GM23338 (cell line): ENCODE results near the gene MBD6. TPM values are rescaled to one million over a fixed set of nuclear protein-coding genes. Genes with fewer than 3 reads are reported as not detected.
A peak's percentile ranks its signal among the peaks of the same experiment; 100 is the strongest.

Experiments used
- ATAC-seq: fragments of 200-7000 bp; cut with Tn5 transposase; 3 replicates; pipeline ENCODE4 v1.9.1; 2020
- DNase-seq: peaks from one replicate; pipeline ENCODE4 v3.0.0-alpha.2; 2015; ENCODE audit warnings: low spot score
- H2AFZ ChIP-seq: fragments of 200-600 bp; sonication (generic); 2 replicates; pipeline ENCODE4 v1.8.0; 2016; ENCODE audit warnings: antibody characterized with exemption, mild to moderate bottlenecking, moderate library complexity
- H3F3A ChIP-seq: fragments of 200-600 bp; sonication (generic); replicated peaks from 2 replicates; pipeline ENCODE4 v1.8.0; 2017; ENCODE audit warnings: antibody characterized with exemption, mixed run types, low read depth
- H3K27ac ChIP-seq: fragments of 200-600 bp; sonication (generic); 2 replicates; pipeline ENCODE4 v1.6.1; 2016; ENCODE audit warnings: low read depth
- H3K27me3 ChIP-seq: fragments of 200-600 bp; sonication (generic); 2 replicates; pipeline ENCODE4 v1.8.0; 2016; ENCODE audit warnings: mild to moderate bottlenecking, mixed run types, moderate library complexity; ENCODE audit not compliant: insufficient read depth
- H3K36me3 ChIP-seq: fragments of 200-600 bp; sonication (generic); 2 replicates; pipeline ENCODE4 v1.8.0; 2016; ENCODE audit warnings: mild to moderate bottlenecking; ENCODE audit not compliant: insufficient read depth
- H3K4me1 ChIP-seq: fragments of 200-600 bp; sonication (generic); 2 replicates; pipeline ENCODE4 v1.8.0; 2016; ENCODE audit warnings: mild to moderate bottlenecking, moderate library complexity; ENCODE audit not compliant: insufficient read depth
- H3K4me2 ChIP-seq: fragments of 200-600 bp; sonication (generic); 2 replicates; pipeline ENCODE4 v1.7.1; 2017; ENCODE audit warnings: mixed run types
- H3K4me3 ChIP-seq: fragments of 200-600 bp; sonication (generic); 2 replicates; pipeline ENCODE4 v1.6.1; 2016; ENCODE audit warnings: mixed run types
- H3K79me2 ChIP-seq: fragments of 200-600 bp; sonication (generic); replicated peaks from 2 replicates; pipeline ENCODE4 v1.8.0; 2017; ENCODE audit warnings: mild to moderate bottlenecking; ENCODE audit not compliant: insufficient read depth
- H3K9me2 ChIP-seq: fragments of 200-600 bp; sonication (generic); 2 replicates; pipeline ENCODE4 v1.8.0; 2017; ENCODE audit not compliant: insufficient read depth
- H4K20me1 ChIP-seq: fragments of 200-600 bp; sonication (generic); replicated peaks from 2 replicates; pipeline ENCODE4 v1.8.0; 2017; ENCODE audit warnings: mild to moderate bottlenecking; ENCODE audit not compliant: insufficient read depth
- H3K27ac Mint-ChIP-seq: 2 replicates; pipeline ENCODE4 v1.8.0; 2020; ENCODE audit warnings: inconsistent platforms, mild to moderate bottlenecking, moderate library complexity, mixed read lengths
- H3K27me3 Mint-ChIP-seq: 3 replicates; pipeline ENCODE4 v1.8.0; 2022; ENCODE audit warnings: low read depth, mild to moderate bottlenecking, moderate library complexity, mixed read lengths, inconsistent platforms; ENCODE audit not compliant: insufficient read depth, poor library complexity
- H3K36me3 Mint-ChIP-seq: 3 replicates; pipeline ENCODE4 v1.8.0; 2021; ENCODE audit warnings: low read depth, mild to moderate bottlenecking, inconsistent platforms, moderate library complexity, mixed read lengths
- H3K4me1 Mint-ChIP-seq: 3 replicates; pipeline ENCODE4 v1.8.0; 2020; ENCODE audit warnings: mild to moderate bottlenecking, inconsistent platforms, mixed read lengths
- H3K4me3 Mint-ChIP-seq: 3 replicates; pipeline ENCODE4 v1.8.0; 2021; ENCODE audit warnings: moderate library complexity, mild to moderate bottlenecking, inconsistent platforms, mixed read lengths
- H3K9me3 Mint-ChIP-seq: 3 replicates; pipeline ENCODE4 v1.8.0; 2020; ENCODE audit warnings: moderate library complexity, mild to moderate bottlenecking, inconsistent platforms, mixed read lengths
- CREB1 ChIP-seq: fragments of 250-450 bp; sonication (Bioruptor Pico); IDR thresholded peaks from 2 replicates; pipeline ENCODE4 v1.5.0; 2020; ENCODE audit warnings: low read depth, mild to moderate bottlenecking, moderate library complexity
- CTCF ChIP-seq, 2 experiments: fragments of 200-600 bp in 1 of 2; sonication (generic) in 1 of 2; conservative IDR thresholded peaks; 2 replicates each; pipeline versions ENCODE4 v1.5.1 to v1.6.1; 2016 to 2017; ENCODE audit warnings: antibody characterized with exemption in 2 of 2, low read depth in 2 of 2, mild to moderate bottlenecking in 2 of 2, moderate library complexity in 1 of 2
- EZH2 ChIP-seq: fragments of 200-600 bp; sonication (generic); IDR thresholded peaks from one replicate; pipeline ENCODE4 v1.8.0; 2017; ENCODE audit warnings: antibody characterized with exemption, mild to moderate bottlenecking, low read depth; ENCODE audit not compliant: unreplicated experiment
- EZH2phosphoT487 ChIP-seq: fragments of 200-600 bp; sonication (generic); IDR thresholded peaks from one replicate; pipeline ENCODE4 v1.8.1; 2018; ENCODE audit warnings: antibody characterized with exemption; ENCODE audit not compliant: unreplicated experiment
- JUNB ChIP-seq: IDR thresholded peaks from one replicate; pipeline ENCODE4 v1.6.1; 2016; ENCODE audit warnings: antibody characterized with exemption; ENCODE audit not compliant: unreplicated experiment
- NANOG ChIP-seq: IDR thresholded peaks from 2 replicates; pipeline ENCODE4 v1.6.1; 2016; ENCODE audit warnings: antibody characterized with exemption, borderline replicate concordance
- POLR2AphosphoS5 ChIP-seq: IDR thresholded peaks from 2 replicates; pipeline ENCODE4 v1.6.1; 2016; ENCODE audit warnings: antibody characterized with exemption, low read depth
- STAT1 ChIP-seq: IDR thresholded peaks from one replicate; pipeline ENCODE4 v1.6.1; 2016; ENCODE audit warnings: antibody characterized with exemption; ENCODE audit not compliant: unreplicated experiment
- ZNF114 ChIP-seq: fragments of 250-450 bp; sonication (Bioruptor Pico); IDR thresholded peaks from 2 replicates; pipeline ENCODE4 v1.5.0; 2020; ENCODE audit warnings: mild to moderate bottlenecking, moderate library complexity
- ZNF331 ChIP-seq: fragments of 250-450 bp; sonication (Bioruptor Pico); IDR thresholded peaks from 2 replicates; pipeline ENCODE4 v1.5.0; 2020; ENCODE audit warnings: low read depth, mild to moderate bottlenecking, moderate library complexity
- polyA plus RNA-seq: library from polyadenylated mRNA; unstranded; fragments of >200 nt; fragmentation: Nextera tagmentation; extraction: Ambion mirVana; gene quantifications from 2 replicates; pipeline ENCODE4 v1.2.1, GENCODE V29; 2016
- total RNA-seq: library from RNA; depleted of rRNA; stranded (reverse); fragments of >200 nt; shearing (Covaris generic); gene quantifications from 2 replicates; pipeline ENCODE4 v1.2.3, GENCODE V29; 2014
- TF ChIP-seq, protein P1 (sequence below): IDR thresholded peaks from one replicate; pipeline ENCODE4 v1.6.1; 2018; ENCODE audit warnings: antibody characterized with exemption; ENCODE audit not compliant: unreplicated experiment
- TF ChIP-seq, protein P2 (sequence below): IDR thresholded peaks from 2 replicates; pipeline ENCODE4 v1.6.1; 2016; ENCODE audit warnings: antibody characterized with exemption
- TF ChIP-seq, protein P3 (sequence below): fragments of 250-450 bp; sonication (Bioruptor Pico); IDR thresholded peaks from 2 replicates; pipeline ENCODE4 v1.5.0; 2020; ENCODE audit warnings: mild to moderate bottlenecking, moderate library complexity

The MBD6 gene
- total and polyA plus RNA-seq, 2 experiments from 2014 or later, result 12.5 to 17.1 TPM

DNA sequence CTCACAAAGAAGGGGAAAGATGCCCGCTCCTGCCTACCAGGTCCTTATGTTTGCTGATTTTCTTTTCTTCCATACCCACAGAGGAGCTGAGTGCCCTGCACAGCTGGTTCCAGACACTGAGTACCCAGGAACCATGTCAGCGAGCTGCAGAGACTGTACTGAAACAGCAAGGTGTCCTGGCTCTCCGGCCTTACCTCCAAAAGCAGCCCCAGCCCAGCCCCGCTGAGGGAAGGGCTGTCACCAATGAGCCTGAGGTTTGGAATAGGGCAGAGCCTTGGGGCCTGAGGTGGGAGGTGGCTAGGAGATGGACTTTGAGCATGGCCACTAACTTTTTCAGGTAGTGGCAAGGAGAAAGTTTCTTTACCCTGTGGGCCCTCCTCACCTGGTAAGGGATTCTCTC is 32.5 kb upstream of the MBD6 start:
- Mint-ChIP-seq H3K36me3 (peaks cover 67% of the 10 kb centered on the region), H3K27me3 (peaks cover 17% of the 10 kb centered on the region), H3K4me3 (peak overlapping the region; percentile 88; the same call in 1 of the 3 replicates), H3K4me1 (peaks cover 10% of the 10 kb centered on the region), H3K9me3 (no peaks in the 10 kb centered on the region), H3K27ac (no peak overlapping the region)
- DNase-seq, result no peak
- no peak for ATAC-seq
- Histone ChIP-seq H3K4me1 (no peaks in the 10 kb centered on the region; the same call in 1 of the 2 replicates), H2AFZ (no peak overlapping the region), H3K4me2 (no peak overlapping the region), H3K4me3 (no peak overlapping the region), H3K27ac (0 out of 2 replicates have a peak overlapping the region, but pooled peaks have one; percentile 19), H3K27me3 (no peaks in the 10 kb centered on the region), H3K36me3 (peaks cover 51% of the 10 kb centered on the region), H3K9me2 (no peaks in the 10 kb centered on the region), H3K79me2 (peaks cover 38% of the 10 kb centered on the region), H3F3A (peaks cover 42% of the 10 kb centered on the region), H4K20me1 (peaks cover 34% of the 10 kb centered on the region)
- no peak for TF ChIP-seq ZNF114 (CRISPR knock-in tag)
- TF ChIP-seq, protein P1, sequence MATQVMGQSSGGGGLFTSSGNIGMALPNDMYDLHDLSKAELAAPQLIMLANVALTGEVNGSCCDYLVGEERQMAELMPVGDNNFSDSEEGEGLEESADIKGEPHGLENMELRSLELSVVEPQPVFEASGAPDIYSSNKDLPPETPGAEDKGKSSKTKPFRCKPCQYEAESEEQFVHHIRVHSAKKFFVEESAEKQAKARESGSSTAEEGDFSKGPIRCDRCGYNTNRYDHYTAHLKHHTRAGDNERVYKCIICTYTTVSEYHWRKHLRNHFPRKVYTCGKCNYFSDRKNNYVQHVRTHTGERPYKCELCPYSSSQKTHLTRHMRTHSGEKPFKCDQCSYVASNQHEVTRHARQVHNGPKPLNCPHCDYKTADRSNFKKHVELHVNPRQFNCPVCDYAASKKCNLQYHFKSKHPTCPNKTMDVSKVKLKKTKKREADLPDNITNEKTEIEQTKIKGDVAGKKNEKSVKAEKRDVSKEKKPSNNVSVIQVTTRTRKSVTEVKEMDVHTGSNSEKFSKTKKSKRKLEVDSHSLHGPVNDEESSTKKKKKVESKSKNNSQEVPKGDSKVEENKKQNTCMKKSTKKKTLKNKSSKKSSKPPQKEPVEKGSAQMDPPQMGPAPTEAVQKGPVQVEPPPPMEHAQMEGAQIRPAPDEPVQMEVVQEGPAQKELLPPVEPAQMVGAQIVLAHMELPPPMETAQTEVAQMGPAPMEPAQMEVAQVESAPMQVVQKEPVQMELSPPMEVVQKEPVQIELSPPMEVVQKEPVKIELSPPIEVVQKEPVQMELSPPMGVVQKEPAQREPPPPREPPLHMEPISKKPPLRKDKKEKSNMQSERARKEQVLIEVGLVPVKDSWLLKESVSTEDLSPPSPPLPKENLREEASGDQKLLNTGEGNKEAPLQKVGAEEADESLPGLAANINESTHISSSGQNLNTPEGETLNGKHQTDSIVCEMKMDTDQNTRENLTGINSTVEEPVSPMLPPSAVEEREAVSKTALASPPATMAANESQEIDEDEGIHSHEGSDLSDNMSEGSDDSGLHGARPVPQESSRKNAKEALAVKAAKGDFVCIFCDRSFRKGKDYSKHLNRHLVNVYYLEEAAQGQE, result no peak
- no peak for TF ChIP-seq CTCF (conservative IDR thresholded peaks at IDR 0.05; ENCODE audit: low read depth in 2 of 2)
- TF ChIP-seq, protein P2, sequence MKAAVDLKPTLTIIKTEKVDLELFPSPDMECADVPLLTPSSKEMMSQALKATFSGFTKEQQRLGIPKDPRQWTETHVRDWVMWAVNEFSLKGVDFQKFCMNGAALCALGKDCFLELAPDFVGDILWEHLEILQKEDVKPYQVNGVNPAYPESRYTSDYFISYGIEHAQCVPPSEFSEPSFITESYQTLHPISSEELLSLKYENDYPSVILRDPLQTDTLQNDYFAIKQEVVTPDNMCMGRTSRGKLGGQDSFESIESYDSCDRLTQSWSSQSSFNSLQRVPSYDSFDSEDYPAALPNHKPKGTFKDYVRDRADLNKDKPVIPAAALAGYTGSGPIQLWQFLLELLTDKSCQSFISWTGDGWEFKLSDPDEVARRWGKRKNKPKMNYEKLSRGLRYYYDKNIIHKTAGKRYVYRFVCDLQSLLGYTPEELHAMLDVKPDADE, result no peak
- TF ChIP-seq EZH2phosphoT487, result no peak
- no peak for TF ChIP-seq NANOG
- no peak for TF ChIP-seq EZH2
- no peak for TF ChIP-seq CREB1 (CRISPR knock-in tag)
- TF ChIP-seq ZNF331 (CRISPR knock-in tag), result no peak
- TF ChIP-seq STAT1, result no peak
- no peak for TF ChIP-seq JUNB
- no peak for TF ChIP-seq POLR2AphosphoS5
- TF ChIP-seq, protein P3, sequence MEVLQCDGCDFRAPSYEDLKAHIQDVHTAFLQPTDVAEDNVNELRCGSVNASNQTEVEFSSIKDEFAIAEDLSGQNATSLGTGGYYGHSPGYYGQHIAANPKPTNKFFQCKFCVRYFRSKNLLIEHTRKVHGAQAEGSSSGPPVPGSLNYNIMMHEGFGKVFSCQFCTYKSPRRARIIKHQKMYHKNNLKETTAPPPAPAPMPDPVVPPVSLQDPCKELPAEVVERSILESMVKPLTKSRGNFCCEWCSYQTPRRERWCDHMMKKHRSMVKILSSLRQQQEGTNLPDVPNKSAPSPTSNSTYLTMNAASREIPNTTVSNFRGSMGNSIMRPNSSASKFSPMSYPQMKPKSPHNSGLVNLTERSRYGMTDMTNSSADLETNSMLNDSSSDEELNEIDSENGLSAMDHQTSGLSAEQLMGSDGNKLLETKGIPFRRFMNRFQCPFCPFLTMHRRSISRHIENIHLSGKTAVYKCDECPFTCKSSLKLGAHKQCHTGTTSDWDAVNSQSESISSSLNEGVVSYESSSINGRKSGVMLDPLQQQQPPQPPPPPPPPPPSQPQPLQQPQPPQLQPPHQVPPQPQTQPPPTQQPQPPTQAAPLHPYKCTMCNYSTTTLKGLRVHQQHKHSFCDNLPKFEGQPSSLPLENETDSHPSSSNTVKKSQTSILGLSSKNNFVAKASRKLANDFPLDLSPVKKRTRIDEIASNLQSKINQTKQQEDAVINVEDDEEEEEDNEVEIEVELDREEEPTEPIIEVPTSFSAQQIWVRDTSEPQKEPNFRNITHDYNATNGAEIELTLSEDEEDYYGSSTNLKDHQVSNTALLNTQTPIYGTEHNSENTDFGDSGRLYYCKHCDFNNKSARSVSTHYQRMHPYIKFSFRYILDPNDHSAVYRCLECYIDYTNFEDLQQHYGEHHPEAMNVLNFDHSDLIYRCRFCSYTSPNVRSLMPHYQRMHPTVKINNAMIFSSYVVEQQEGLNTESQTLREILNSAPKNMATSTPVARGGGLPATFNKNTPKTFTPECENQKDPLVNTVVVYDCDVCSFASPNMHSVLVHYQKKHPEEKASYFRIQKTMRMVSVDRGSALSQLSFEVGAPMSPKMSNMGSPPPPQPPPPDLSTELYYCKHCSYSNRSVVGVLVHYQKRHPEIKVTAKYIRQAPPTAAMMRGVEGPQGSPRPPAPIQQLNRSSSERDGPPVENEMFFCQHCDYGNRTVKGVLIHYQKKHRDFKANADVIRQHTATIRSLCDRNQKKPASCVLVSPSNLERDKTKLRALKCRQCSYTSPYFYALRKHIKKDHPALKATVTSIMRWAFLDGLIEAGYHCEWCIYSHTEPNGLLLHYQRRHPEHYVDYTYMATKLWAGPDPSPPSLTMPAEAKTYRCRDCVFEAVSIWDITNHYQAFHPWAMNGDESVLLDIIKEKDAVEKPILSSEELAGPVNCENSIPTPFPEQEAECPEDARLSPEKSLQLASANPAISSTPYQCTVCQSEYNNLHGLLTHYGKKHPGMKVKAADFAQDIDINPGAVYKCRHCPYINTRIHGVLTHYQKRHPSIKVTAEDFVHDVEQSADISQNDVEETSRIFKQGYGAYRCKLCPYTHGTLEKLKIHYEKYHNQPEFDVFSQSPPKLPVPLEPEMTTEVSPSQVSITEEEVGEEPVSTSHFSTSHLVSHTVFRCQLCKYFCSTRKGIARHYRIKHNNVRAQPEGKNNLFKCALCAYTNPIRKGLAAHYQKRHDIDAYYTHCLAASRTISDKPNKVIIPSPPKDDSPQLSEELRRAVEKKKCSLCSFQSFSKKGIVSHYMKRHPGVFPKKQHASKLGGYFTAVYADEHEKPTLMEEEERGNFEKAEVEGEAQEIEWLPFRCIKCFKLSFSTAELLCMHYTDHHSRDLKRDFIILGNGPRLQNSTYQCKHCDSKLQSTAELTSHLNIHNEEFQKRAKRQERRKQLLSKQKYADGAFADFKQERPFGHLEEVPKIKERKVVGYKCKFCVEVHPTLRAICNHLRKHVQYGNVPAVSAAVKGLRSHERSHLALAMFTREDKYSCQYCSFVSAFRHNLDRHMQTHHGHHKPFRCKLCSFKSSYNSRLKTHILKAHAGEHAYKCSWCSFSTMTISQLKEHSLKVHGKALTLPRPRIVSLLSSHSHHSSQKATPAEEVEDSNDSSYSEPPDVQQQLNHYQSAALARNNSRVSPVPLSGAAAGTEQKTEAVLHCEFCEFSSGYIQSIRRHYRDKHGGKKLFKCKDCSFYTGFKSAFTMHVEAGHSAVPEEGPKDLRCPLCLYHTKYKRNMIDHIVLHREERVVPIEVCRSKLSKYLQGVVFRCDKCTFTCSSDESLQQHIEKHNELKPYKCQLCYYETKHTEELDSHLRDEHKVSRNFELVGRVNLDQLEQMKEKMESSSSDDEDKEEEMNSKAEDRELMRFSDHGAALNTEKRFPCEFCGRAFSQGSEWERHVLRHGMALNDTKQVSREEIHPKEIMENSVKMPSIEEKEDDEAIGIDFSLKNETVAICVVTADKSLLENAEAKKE (CRISPR knock-in tag), result no peak
